Vagina (tissue), 2 donors: Measurements from ENCODE around the gene GUCD1. TPM values are rescaled to one million over a fixed set of nuclear protein-coding genes. Genes with fewer than 3 reads are reported as not detected.
"Not testable (repeated sequence)": the region's sequence is repeated elsewhere in the genome, so short reads cannot be mapped to it uniquely, and the experiment has no call there.

Experiments used
- DNase-seq, 2 donors: peaks; one replicate each; pipeline ENCODE4 v3.0.0-alpha.2; 2017; ENCODE audit errors: extremely low spot score in 2 of 2
- H3K27ac ChIP-seq: fragments of 200-600 bp; sonication (generic); one replicate; pipeline ENCODE4 v1.5.1; 2019
- H3K27me3 ChIP-seq: fragments of 200-600 bp; sonication (generic); one replicate; pipeline ENCODE4 v1.5.1; 2019
- H3K36me3 ChIP-seq, 2 donors: fragments of 200-600 bp; sonication (generic); one replicate each; pipeline ENCODE4 v1.5.1; 2017 to 2019
- H3K4me1 ChIP-seq: fragments of 200-600 bp; sonication (generic); one replicate; pipeline ENCODE4 v1.5.1; 2019
- H3K4me3 ChIP-seq, 2 donors: fragments of 200-600 bp; sonication (generic); 1 replicate in 1 of 2; 2 replicates in 1 of 2; pipeline ENCODE4 v1.5.1; 2016 to 2019
- H3K9me3 ChIP-seq: fragments of 200-600 bp; sonication (generic); one replicate; pipeline ENCODE4 v1.5.1; 2019
- POLR2A ChIP-seq, 2 donors: fragments of 450-650 bp; IDR thresholded peaks; one replicate each; pipeline ENCODE4 v1.6.1; 2017; ENCODE audit warnings: antibody characterized with exemption in 2 of 2, mild to moderate bottlenecking in 2 of 2, moderate library complexity in 2 of 2
- POLR2AphosphoS5 ChIP-seq, 2 donors: sonication (generic); formaldehyde crosslinking; IDR thresholded peaks; one replicate each; pipeline ENCODE4 v1.9.0; 2017; ENCODE audit warnings: antibody characterized with exemption in 2 of 2, mild to moderate bottlenecking in 2 of 2, low read depth in 1 of 2; ENCODE audit not compliant: insufficient read depth in 1 of 2
- intact Hi-C: fragments of 100-400 bp; cut with DNase I; formaldehyde crosslinking; loops from one replicate; pipeline ENCODE4 v1.15.1; 2023
- total RNA-seq: library from RNA; depleted of rRNA; stranded (reverse); fragments of >200 nt; gene quantifications from one replicate; pipeline ENCODE4 v1.2.3, GENCODE V29; 2016
- TF ChIP-seq, protein P1 (sequence below), 3 experiments: fragments of 450-650 bp in 2 of 3; fragments of 200-600 bp in 1 of 3; sonication (generic) in 1 of 3; IDR thresholded peaks; one replicate each; pipeline ENCODE4 v1.5.1; 2017 to 2019; ENCODE audit warnings: antibody characterized with exemption in 3 of 3, mild to moderate bottlenecking in 2 of 3, moderate library complexity in 2 of 3

The GUCD1 gene
- total RNA-seq, 1 donor from 2014 or later, result 81.8 TPM

DNA sequence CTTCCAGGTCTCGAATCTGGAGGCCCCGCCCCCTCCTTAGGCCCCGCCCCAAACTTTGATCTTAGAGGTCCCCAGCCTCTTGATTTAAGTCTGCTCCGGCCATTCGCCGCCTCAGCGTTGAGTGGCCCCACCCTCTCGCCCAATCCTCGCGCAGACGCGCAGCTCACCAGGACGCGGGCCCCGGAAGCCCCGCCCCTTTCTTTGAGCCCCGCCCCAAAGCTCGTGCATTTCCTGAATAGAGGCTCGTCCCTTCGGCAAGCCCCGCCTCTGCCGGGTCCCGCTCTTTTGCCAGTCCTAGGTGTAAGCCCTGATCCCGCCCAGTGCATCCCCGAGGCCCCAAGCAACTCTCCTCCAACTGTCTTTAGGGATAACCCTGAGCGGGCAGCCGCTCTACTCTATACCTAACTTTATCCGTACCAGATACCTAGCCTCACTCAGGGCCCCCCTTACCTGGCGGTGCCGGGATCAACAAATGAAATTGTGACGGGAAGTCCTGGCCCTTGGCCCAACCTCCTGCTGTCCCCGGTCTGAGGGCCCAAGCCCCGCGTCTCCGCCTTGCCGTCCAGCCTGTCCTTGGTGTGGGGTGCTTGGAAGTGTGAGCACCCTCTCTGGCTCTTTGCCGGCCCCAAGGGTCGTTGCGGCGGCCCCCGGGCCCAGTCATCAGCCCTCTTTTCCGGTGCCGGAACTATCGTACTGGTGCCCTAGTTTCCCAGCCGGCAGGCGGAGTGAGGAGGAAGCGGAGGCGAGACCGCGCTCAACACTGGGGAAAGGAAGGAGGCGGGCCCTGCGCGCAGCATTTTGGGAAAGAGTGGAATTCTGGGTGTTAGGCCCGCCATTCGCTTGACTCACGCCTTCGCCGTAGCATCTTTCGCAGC is 464 bp upstream of the GUCD1 start, which contains the start of gene SNRPD3:
Gene SNRPD3, plus strand, starts transcription at position 835 of the 875 bp plus-strand sequence. CDS start 1,676 bp downstream, outside the sequence.
- Histone ChIP-seq H3K27me3 (no peaks in the 10 kb centered on the region), H3K4me1 (peaks cover 55% of the 10 kb centered on the region), H3K27ac (peak within 1 kb of the TSS; percentile 99), H3K4me3 (peak within 1 kb of the TSS; percentile 76 to 94), H3K9me3 (no peaks in the 10 kb centered on the region), H3K36me3 (peaks cover 0 to 13% of the 10 kb centered on the region in 2 donors)
- TF ChIP-seq POLR2A (IDR thresholded peaks at IDR 0.05) (peak in 1 of 2 donors; percentile 34), POLR2AphosphoS5 (IDR thresholded peaks at IDR 0.05; ENCODE audit: insufficient read depth in 1 of 2, low read depth in 1 of 2) (peak; percentile 96 to 97)
- TF ChIP-seq, protein P1, sequence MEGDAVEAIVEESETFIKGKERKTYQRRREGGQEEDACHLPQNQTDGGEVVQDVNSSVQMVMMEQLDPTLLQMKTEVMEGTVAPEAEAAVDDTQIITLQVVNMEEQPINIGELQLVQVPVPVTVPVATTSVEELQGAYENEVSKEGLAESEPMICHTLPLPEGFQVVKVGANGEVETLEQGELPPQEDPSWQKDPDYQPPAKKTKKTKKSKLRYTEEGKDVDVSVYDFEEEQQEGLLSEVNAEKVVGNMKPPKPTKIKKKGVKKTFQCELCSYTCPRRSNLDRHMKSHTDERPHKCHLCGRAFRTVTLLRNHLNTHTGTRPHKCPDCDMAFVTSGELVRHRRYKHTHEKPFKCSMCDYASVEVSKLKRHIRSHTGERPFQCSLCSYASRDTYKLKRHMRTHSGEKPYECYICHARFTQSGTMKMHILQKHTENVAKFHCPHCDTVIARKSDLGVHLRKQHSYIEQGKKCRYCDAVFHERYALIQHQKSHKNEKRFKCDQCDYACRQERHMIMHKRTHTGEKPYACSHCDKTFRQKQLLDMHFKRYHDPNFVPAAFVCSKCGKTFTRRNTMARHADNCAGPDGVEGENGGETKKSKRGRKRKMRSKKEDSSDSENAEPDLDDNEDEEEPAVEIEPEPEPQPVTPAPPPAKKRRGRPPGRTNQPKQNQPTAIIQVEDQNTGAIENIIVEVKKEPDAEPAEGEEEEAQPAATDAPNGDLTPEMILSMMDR (IDR thresholded peaks at IDR 0.05), result peak in 1 of 3 experiments; percentile 30
- peak in 1 of 2 donors; percentile 99 for DNase-seq
- intact Hi-C loops, result no loop called here

DNA sequence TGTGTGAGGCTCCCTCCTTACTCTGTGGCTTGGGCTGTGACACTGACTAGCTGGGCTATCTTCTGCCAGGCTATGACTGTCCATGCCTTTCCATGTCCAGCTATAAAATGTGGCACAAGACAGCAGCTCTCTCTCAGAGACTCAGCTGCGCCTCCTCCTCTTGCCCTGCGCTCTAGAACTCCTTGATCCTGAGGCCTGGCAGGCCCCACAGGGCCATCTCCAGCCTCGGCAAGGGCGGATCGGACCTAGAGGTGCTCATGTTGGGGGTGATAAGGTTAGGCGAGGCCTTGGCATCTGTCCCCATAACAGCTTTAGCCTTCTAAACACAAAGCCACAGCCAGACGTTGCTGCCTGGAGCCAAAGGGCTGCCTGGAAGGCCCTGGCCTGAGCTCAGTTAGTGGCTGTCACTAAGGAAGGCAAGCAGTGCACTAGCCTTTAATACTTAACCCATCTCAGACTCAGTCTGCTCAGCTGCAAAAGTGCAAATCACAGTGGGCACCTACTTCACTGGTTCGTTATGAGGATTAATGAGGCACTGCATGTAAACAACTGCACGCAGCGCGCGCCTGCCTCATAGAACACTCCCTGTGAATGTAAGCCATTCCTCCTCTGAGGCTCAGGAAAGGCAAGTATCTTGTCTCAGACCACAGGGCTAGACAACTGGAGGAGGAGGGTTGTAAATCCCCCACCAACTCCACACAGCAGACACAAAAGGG is 1.2 kb downstream of the GUCD1 start:
- Histone ChIP-seq H3K9me3 (no peaks in the 10 kb centered on the region), H3K27me3 (no peaks in the 10 kb centered on the region), H3K4me3 (peak overlapping the region; percentile 76 to 94), H3K27ac (peak overlapping the region; percentile 73), H3K36me3 (peaks cover 0 to 10% of the 10 kb centered on the region in 2 donors), H3K4me1 (peaks cover 55% of the 10 kb centered on the region)
- no peak for DNase-seq
- intact Hi-C loops, result no loop called here
- TF ChIP-seq, protein P1 (IDR thresholded peaks at IDR 0.05), result no peak
- TF ChIP-seq POLR2A (IDR thresholded peaks at IDR 0.05), result no peak
- TF ChIP-seq POLR2AphosphoS5 (IDR thresholded peaks at IDR 0.05; ENCODE audit: insufficient read depth in 1 of 2, low read depth in 1 of 2), result no peak

DNA sequence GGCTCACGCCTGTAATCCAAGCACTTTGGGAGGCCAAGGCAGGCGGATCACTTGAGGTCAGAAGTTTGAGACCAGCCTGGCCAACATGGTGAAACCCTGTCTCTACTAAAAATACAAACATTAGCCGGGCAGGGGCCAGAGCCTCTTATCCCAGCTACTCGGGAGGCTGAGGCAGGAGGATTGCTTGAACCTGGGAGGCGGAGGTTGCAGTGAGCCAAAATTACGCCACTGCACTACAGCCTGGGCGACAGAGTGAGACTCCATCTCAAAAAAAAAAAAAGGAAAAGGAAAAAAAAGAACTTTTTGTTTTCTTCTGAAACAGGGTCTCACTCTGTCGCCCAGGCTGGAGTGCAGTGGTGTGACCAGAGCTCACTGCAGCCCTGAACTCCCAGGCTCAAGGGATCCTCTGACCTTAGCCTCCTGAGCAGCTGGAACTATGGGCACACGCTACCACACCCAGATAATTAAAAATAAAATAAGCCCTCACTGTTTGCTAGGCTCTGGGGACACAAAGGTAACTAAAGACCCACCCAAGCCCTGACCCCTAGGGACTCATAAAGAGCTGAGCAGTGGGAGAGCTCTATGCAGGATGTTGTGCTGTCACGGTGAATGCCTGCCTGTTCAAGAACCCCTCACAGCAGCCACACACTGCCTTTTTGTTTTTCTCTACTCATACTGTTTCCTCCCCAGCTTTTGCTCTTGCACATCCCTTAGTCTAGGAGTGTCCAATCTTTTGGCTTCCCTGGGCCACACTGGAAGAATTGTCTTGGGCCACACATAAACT is 2.2 kb downstream of the GUCD1 start:
- H3K27me3 ChIP-seq, DNase-seq, intact Hi-C loops, H3K9me3 ChIP-seq, H3K4me3 ChIP-seq: not testable (repeated sequence)
- Histone ChIP-seq H3K4me1 (peaks cover 52% of the 10 kb centered on the region), H3K27ac (peak overlapping the region; percentile 73), H3K36me3 (peaks cover 0 to 11% of the 10 kb centered on the region in 2 donors)

DNA sequence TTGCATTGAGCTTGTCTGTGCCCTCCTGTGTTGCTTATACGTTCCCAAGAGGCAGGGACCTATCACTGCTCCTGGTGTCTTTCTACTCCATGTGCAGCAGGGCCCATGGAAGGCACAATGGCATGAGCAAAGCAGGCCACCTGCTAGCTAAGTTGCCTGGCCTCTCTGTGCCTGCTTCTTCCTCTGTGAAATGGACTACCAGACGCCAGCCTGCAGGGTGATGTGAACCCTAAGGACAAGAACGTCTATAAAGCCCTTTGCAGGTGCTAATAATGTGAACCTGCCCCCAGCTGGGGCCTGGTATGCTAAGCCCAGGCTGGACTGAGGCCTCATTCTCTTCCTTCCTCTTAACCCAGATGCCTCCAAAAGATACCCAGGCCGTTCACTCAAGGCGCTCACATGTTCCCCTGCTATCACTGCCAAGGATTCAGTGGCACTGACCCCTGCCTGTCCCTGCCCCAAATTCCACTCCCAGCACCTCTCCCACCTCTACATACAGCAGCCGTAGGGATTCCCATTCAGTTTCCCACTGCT is 4.0 kb downstream of the GUCD1 start:
- intact Hi-C loops, result no loop called here
- Histone ChIP-seq H3K27me3 (no peaks in the 10 kb centered on the region), H3K9me3 (no peaks in the 10 kb centered on the region), H3K4me1 (peaks cover 38% of the 10 kb centered on the region), H3K27ac (no peak overlapping the region), H3K4me3 (no peak overlapping the region), H3K36me3 (peaks cover 0 to 24% of the 10 kb centered on the region in 2 donors)
- TF ChIP-seq POLR2A (IDR thresholded peaks at IDR 0.05), result no peak
- TF ChIP-seq POLR2AphosphoS5 (IDR thresholded peaks at IDR 0.05; ENCODE audit: insufficient read depth in 1 of 2, low read depth in 1 of 2), result no peak
- TF ChIP-seq, protein P1 (IDR thresholded peaks at IDR 0.05), result no peak
- DNase-seq, result no peak
